NCI-H128 (cell line): Measurements from ENCODE around the gene UTP18.
"Not testable (repeated sequence)": the region's sequence is repeated elsewhere in the genome, so short reads cannot be mapped to it uniquely, and the experiment has no call there.

ENCODE experiments used
- DNase-seq: peaks from one replicate; lab custom pipeline; 2025; ENCODE audit not compliant: unreplicated experiment; lab: John Stamatoyannopoulos, UW

The UTP18 gene

GRCh38 chr17:51330861-51331503 lies 70.6 kb downstream of the UTP18 start:
- not testable (repeated sequence) for DNase-seq

GRCh38 chr17:51335006-51335590 lies 74.8 kb downstream of the UTP18 start:
- DNase-seq: no peak

DNA sequence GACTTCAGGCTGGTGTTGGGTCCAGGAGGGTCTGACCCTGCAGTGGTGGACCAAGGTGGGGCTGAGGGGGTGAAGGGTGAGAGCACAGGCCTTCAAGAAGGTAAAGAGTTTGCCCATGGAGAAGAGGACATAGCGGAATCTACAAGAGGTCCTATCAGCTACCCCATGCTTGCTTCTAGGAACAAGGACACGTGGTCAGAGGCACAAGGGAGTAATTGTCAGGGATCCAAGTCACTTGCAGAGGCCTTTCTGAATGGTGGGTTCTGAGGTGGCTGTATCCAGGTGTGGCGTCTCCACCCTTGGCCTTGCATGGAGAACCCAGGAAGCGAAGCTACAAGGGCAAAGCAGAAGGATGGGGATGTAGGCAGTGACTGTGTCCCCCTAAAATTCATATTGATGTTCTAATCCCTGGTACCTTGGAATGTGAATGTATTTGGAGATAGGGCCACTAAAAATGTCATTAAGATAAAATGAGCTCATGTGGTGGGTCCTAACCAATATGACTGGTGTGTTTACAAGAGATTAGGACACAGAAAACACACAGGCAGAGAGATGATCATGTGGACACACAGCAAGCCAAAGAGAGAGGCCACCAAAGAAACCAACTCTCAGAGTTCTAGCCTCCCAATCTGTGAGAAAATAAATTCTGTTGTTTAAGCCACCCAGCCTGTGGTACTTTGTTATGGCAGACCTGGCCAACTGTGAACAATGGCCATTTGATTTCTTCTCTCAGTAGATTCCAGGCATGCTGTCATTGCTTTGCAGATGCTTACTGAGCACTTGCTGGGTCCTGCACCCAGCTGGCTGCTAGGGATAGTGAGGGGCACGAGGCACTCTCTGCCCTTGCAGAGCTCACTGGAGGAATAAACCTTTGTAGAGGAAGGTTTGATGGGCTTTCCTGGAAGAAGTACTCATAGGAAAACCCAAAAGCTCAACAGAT lies 75.8 kb downstream of the UTP18 start:
- no peak for DNase-seq

DNA sequence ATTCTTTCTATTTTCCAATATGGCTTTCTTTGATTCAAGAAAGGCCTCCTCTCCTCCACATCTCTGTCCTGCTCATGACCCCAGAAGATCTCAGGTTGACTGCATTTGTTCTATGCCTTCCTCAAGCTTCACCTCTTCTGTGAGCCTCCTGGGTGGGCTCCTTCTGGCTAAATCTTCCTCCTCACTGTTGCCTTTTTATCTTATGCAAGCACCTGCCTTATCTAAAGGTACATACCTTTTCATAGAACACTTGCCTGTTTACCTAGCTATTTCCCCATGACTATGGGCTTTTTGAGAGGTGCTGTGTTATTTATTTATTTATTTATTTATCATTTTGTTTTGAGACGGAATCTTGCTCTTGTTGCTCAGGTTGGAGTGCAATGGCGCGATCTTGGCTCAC lies 81.1 kb downstream of the UTP18 start:
- DNase-seq: no peak

GRCh38 chr17:51342257-51342656 lies 81.9 kb downstream of the UTP18 start:
- DNase-seq: no peak

- DNase-seq: no peak
Observed at GRCh38 chr17:51344532-51344931, 84.2 kb downstream of the UTP18 start.

GRCh38 chr17:51346218-51346982 lies 86.1 kb downstream of the UTP18 start:
- no peak for DNase-seq
